Right renal cortex interstitium (tissue), 3 donors: ENCODE results near the gene SPOCK2. TPM values are rescaled to one million over a fixed set of nuclear protein-coding genes. Genes with fewer than 3 reads are reported as not detected.
A peak's percentile ranks its signal among the peaks of the same experiment; 100 is the strongest.
"Not testable (repeated sequence)": the region's sequence is repeated elsewhere in the genome, so short reads cannot be mapped to it uniquely, and the experiment has no call there.

Experiments
- DNase-seq, 3 donors: peaks; one replicate each; pipeline ENCODE4 v3.0.0-alpha.2; 2013; ENCODE audit warnings: low read depth in 3 of 3, low spot score in 2 of 3
- polyA plus RNA-seq, 3 donors: library from polyadenylated mRNA; unstranded; fragments of 120-200 nt; gene quantifications; one replicate each; pipeline ENCODE4 v1.2.1, GENCODE V29; 2013; ENCODE audit not compliant: insufficient read length in 3 of 3

Gene SPOCK2, protein sequence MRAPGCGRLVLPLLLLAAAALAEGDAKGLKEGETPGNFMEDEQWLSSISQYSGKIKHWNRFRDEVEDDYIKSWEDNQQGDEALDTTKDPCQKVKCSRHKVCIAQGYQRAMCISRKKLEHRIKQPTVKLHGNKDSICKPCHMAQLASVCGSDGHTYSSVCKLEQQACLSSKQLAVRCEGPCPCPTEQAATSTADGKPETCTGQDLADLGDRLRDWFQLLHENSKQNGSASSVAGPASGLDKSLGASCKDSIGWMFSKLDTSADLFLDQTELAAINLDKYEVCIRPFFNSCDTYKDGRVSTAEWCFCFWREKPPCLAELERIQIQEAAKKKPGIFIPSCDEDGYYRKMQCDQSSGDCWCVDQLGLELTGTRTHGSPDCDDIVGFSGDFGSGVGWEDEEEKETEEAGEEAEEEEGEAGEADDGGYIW
- 100 to 1,000 TPM; 147 to 168 (median 150) TPM for polyA plus RNA-seq

DNA sequence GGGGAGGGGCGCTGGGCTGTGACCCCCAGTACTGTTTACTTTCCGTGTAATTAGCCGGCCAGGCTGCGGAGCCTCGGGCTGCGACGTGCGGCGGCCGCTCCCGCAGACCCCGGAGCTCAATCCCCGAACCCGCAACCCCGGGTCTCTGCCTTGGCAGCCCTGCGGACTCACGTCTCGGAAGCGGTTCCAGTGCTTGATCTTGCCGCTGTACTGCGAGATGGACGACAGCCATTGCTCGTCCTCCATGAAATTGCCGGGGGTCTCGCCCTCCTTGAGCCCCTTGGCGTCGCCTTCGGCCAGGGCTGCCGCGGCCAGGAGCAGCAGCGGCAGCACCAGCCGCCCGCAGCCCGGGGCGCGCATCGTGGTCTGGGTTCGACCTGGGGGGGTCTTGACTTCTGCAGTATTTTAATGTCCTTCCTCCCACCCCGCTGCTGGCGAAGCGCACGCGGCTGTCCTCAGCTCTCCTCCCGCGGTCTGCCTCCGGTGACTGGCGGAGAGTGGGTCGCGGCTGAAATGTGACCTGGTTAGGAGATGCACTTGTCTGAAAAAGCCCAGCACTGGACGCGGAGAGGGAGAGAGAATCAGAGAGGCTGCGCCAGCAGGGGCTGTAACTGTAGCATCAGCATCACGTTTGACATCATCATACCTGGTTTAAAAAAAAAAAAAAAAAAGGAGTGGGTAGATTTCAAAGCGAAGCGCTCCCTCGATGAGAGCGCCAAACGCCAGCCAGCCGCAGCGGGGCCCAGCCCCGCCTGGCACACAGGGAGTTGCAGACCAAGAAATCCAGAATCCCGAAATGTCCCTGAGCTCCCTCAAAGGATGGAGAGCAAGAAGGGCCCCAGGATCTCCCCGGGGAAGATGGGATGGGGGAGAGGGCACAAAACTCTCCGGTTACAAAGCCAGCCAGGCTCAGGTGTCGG lies at the start of gene SPOCK2:
SPOCK2 (minus strand) TSS at position 583 of the 920 bp plus-strand sequence; CDS start at position 360, 223 bp downstream.
- no peak for DNase-seq

DNA sequence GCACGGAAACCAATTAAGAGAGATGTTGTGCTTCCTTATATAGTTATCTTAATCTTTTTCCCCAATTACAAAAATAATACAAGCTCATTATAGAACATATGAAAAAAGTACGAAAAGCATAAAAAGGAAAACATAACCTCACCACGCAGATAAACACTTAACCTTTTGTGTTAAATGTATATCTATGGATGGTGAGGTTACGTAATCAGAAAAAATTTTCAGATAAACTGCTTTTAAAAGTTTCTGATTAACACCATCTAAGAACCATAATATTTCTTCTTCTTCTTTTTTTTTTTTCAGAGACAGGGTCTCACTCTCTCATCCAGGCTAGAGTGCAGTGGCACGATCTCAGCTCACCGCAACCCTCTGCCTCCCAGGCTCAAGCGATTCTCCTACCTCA lies 49.2 kb upstream of the SPOCK2 start:
- DNase-seq = no peak

DNA sequence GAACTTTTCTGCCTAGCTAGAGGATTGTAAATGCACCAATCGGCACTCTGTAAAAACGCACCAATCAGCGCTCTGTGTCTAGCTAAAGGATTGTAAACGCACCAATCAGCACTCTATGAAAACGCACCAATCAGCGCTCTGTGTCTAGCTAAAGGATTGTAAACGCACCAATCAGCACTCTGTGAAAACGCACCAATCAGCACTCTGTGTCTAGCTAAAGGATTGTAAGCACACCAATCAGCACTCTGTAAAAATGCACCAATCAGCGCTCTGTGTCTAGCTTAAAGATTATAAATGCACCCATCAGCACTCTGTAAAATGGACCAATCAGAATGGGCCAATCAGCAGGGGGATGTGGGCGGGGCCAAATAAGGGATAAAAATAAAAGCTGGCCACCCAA lies 47.9 kb upstream of the SPOCK2 start:
- not testable (repeated sequence) for DNase-seq

DNA sequence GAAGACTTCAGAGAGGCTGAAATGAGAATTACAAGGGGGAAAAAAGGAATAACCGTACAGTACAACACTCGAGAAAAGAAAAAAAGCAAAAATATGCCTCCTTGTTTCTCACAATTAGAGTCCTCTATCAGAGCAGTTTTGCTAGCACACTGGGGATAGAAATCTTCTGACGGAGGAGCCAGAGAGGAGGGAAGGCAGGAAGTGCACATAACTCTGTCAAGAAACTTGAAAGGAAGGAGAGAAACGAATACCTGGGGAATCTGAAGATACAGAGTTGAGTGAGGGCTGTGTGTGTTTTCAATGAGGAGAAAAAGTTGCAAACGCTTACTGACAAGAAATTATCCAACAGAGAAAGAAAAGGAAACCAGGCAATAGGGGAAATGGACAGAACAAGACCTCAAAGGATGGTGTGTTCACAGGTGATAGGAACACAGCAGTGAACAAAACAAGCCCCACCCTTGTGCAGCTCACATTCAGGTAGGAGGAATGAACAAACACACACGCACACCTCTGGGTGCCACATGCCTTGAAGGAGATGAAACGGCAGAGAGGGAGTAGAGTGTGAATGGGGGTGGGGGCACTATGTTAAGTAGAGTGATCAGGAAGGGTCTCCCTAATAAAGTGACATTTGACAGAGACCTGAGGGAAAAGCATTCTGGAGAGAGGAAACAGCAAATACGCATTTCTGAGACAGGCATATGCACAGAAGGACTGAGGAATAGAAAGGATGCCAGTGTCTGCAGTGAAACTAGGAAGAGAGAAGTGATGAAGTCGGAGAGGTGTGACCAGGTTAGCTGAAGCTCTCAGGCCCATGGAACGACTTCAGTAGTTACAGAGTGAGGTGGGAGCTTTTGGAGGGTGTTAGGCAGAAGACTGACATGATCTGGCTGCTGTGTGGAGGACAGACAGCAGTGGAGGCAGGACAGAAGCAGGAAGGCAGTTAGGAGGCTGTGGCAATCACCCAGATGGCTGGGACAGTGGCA lies 46.7 kb upstream of the SPOCK2 start:
- no peak for DNase-seq

DNA sequence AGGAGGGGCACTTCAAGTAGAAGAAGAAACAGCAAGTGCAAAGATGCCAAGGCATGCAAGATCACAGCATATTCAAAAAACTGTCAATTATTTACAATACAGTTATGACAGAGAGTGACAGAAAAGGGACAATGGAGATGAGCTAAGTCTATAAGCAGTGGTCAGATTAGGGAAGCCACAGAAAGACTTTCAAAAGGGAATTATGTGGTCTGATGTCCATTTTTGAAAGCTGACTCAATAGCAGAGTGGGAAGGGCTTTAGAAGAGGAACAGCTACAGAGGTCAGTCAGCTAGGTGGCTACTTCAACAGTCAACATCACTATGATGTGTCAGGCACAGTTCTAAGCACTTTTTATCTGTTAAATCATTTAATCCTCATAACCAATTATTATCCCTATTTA lies 45.2 kb upstream of the SPOCK2 start:
- DNase-seq = no peak

DNA sequence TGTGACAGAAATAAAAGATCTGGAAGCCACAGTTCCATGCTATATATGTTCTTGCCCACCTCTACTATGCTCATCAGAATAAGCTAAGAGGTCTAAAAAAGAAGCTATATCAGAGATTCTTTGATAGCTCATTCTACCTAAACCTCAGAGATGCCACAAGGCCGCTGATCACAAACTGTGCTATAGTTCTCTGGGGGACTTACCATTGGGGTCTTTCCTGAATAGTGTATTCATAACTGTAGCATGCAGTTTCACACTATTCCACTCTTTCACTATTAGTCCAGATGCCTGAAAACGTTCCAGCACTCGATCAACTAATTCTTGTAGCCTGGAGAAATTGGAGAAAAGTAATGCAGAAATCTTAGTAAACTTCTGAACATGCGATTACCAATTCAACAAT lies 44.5 kb upstream of the SPOCK2 start:
- DNase-seq = no peak

DNA sequence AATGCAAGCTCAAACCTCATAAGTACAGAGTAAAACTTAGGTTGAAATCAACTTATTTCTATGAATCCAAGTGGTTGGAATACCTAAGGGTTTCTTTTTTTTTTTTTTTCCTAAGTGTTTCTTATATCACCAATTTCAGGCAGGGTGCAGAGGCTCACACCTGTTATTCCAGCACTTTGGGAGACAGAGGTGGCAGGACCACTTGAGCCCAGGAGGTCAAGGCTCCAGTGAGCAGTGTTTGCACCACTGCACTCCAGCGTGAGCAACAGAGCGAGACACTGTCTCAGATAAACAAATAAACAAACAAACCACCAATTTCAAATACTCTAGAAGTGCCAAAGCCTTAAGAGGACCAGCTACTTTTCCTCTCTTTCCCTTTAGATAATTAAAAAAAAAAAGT lies 39.2 kb upstream of the SPOCK2 start:
- DNase-seq = no peak

DNA sequence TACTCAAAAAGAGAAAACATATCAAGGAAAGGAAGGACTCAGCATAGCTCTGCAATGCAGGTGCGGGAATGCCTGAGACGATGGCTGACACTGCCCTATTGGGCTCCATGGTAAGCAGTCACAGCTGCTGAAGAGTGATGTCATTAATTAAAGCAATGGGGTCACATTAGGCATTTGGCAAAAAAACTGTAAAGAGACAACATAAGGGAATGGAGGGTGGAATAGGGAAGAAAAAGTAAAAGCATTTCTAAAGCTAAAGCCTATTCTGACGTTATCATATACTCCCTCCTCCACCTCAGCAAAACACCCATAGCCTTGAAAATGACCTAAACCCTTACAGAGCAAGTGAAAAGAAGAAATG lies 38.5 kb upstream of the SPOCK2 start:
- DNase-seq = no peak

DNA sequence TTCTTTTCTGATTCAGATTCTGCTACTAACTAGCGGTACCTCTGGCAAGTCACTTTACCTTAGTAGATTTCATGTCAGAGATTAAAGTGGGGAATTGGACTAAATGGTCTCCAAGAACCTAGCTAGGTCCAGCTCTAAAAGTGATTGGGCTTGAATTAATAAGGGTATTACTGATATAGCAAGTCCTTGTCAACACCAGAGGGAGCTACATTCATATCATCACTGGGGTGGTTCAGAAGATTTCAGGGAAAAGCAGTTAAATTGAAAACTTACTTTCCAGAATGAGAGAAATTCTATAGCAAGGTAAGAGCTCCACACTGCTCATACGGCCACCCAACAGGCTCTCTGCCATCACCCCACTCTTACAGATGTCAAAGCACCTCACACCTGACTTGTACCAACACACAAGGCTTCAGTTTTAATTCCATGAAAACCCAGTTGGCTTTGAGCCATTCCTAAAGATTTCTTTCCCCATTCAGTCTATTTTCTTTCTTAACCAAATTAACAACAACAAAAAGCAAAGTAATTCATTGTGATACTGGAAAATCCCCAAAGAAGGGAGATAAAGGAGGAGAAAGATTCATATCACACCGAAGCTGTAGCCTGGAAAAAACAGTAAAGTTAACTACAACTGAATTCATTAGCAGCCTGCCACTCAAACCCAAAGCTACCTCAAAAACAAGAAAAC lies 38.0 kb upstream of the SPOCK2 start:
- DNase-seq = no peak

DNA sequence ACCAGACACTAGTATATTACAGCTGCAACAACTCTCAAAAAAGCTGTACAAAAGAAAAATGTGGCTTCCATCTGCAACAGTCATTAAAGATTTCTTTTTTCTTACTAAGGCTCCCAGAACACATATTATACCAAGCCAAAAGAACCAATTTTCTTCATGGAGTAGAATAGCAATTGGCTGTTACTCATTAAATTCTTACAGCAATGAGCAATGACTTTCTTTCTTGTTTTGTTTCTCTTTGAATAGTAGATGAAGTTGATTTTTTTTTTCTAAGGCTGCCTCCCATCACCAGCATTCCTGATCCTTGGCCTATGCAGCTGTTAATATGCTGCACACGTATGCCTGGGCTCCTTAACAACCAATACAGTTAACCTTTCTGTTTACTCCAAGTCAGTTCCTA lies 36.6 kb upstream of the SPOCK2 start:
- DNase-seq = peak in 1 of 3 donors; percentile 37

DNA sequence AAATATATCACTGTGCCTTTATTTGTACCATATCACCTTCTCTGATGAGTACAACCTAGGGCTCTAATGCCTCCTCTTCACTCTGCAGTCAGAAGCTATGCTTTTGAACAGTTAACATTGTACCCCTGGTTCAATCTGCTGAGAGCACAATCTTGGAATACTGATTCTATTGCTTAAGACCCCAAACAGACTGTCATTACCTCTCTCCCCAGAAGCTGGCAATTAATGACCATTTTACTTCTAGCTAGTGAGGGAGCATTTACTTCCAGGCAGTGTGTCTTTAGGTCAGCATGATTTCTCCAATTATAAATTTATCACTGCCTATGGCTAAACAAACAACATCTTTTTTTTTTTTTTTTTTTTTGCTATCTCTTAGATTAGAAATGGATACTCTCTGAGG lies 36.0 kb upstream of the SPOCK2 start:
- DNase-seq = no peak

DNA sequence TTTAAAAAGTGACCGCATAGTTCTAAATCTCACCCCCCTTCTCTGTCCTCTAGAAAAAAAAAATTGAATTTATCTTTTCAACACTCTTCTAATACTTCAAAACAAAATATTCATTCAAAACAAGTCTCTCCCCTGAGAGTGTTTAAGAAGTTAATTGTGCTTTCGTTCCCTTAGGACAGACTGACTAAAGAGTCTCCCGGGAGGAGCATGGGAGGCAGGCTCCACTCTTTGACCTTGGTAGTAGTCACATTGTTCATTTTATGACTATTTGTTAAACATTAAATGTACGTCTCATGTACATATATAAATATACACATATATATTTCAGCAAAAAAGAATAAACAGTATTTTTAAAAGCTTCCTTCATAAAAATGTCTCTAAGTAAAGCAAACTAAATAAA lies 35.3 kb upstream of the SPOCK2 start:
- no peak for DNase-seq

DNA sequence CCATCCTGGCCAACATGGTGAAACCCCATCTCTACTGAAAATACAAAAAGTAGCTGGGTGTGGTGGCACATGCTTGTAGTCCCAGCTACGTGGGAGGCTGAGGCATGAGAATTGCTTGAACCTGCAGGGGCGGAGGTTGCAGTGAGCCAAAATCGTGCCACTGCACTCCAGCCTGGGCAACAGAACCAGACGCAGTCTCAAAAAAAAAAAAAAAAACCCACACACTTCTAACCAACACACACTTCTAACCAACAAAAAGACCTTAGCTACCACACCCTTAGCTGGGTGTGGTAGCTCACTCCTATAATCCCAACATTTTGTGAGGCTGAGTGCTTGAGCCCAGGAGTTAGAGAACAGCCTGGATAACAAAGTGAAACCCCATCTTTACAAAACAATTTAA lies 33.9 kb upstream of the SPOCK2 start:
- no peak for DNase-seq

DNA sequence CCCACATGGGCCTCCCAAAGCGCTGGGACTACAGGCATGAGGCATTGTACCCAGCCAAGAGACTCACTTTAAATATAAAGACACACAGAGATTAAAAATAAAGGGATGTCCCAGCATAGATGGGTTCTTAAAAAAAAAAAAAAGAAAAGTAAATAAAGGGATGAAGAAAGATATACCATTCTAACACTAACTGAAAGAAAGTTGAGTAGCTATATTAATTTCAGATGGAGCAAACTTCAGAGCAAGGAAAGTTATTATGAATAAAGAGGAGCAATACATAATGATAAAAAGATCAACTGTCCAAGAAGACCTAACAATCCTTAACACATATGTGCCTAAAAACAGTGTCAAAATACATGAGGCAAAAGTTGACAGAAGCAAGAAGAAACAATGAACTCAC lies 33.0 kb upstream of the SPOCK2 start:
- no peak for DNase-seq

DNA sequence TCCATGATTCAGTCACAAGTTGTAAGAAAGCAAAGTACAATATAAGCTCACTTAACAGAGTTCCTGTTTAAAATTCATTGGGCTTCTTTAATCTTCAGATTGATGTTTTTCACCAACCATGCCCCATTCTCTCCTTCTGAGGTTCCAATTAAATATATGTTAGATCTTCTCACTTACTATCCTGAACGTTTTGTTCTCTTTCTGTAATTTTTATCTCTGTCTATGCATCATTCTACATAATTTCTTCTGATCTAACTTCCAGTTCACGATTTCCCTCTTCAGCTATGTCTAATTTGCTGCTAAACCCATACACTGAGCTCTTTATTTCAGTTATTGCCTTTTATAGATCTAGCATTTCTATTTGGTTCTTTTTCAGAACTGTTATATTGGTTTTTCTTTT lies 28.0 kb upstream of the SPOCK2 start:
- DNase-seq = no peak

DNA sequence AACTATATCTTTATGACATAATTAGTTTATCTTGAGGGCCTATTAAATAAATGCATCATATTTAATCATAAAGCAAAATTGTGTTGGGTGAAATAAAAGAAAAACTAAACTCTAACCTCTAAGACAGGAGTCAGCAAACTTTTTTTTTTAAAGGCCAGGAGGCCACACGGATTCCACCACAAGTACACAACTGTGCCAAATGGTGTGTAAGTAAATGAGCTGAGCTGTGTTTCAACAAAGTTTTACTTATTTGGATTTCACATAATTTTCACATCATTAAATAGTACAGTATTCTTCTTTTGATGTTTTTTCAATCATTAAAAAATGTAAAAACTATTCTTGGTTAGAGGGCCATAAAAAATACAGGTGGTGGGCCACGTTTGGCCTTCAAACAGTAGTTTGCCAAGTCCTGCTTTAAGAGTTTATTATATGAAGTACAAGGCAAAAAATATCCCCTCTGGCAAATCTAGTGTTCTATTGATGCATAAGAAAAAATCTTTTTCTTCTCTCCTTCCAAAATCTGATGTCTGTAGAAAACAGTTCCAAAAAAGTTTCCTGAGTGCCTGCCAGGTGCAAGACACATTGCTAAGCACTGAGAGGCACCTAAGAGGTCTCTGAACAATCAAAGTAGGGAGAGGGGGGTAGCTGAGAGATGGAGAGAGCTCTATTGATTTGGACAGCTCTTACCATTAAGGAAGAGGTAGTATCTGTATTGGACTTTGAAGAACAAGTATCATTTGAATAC lies 26.5 kb upstream of the SPOCK2 start:
- no peak for DNase-seq

DNA sequence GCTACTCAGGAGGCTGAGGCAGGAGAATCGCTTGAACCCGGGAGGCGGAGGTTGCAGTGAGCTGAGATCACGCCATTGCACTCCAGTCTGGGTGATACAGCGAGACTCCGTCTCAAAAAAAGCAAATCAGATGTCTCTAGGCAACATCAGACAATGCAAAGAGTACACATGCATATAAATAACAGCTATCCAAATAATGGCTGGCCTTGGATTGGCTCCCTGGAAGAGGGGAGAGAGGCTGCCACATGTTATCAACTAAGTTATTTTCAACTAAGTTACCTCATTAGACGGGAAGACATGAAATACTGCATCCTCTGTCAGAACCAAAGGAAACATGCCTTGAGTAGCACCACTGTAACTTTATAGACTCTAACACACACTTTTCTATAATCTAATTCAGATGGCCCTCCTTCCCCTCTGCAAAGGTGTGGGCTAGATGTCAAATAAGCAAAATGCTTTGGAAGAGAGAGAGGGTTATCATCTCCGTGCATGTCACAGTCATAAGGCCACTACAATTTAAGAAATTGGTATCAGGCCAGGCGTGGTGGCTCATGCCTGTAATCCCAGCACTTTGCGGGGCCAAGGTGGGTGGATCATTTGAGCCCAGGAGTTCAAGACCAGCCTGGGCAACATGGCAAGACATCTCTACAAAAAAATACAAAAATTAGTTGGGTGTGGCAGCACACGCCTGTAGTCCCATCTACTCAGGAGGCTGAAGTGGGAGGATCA lies 22.5 kb upstream of the SPOCK2 start:
- no peak for DNase-seq

DNA sequence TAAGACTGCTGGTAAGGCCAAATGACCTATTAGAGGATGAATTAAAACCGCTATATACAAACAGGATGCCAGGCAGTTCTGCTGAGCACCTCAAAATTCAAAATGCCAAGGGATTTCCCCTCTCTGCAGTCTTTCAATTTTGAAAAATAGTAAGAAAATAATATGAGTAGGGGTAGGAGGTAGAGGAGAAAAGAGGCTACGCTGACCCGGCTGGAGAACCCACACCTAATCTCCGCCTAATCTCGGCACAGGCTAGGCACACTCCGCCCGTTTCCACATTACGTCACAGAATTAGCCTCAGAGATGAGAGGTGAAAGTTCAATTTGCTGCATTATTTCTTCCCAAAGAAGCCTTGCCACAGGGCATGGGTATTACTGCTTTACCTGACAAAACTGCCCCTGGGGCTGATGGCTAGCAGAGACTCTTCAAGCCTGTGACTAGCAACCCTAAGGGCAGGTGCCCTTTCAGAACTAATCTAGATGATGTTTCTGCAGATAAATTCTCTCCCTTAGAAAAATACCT lies 21.3 kb upstream of the SPOCK2 start:
- no peak for DNase-seq
